ENCODE results near the gene TGFB1I1.
"Not testable (repeated sequence)": the region's sequence is repeated elsewhere in the genome, so short reads cannot be mapped to it uniquely, and the experiment has no call there.

The TGFB1I1 gene

DNA sequence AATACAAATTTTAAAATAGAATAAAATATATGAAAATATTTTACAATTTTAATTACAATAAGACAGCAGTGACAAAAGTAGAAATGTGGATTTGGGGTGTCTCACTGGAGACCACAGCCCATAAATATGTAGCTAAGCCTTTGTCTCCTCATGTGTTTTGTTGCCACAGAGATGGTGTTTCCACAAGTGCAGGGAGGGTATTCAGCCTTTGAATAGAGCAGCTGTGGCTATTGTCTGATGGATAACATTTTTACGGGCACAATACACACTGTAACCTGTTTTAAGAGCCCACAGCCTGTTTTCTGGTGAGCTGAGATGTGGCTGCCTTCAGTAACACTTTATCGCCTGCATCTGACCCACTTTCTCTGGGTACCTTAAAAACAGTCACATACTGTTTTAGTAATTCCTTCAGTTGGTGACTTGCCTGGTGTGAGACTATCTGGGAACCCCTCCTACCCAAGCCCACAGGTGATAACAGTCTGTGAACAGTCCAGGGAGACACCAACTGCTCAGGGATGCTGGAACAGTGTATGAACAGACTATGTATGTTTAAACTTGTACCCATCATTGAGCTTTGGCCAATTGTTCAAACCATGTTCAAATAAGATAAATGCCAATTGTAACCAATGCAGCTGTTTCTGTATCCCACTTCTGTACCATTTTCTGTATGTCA lies 47.9 kb downstream of the TGFB1I1 start:
- DNase-seq: no peak

GRCh38 chr16:31521368-31521767 lies 49.4 kb downstream of the TGFB1I1 start:
- DNase-seq: no peak

DNA sequence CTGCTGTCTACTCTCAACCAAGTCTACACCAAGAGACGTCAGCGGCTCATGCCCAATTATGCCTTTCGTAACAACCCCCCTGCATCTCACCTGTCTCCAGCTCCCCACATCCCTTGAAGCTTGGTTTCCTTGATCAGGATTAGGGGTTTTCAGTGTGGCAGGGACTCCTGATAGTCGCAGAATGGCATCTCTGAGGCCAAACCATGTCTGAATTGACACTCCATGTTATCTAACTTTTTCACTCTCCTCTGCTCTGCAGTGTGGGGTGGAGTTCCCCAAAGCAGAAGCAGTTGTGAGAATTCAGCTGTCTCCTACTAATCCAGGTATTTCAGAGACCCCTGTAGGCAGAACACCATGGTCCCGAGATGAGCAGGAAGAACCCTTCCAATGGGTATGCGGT lies 50.1 kb downstream of the TGFB1I1 start:
- DNase-seq: no peak

GRCh38 chr16:31523768-31524167 lies 51.8 kb downstream of the TGFB1I1 start:
- DNase-seq: not testable (repeated sequence)

GRCh38 chr16:31525113-31525512 lies 53.2 kb downstream of the TGFB1I1 start:
- DNase-seq: no peak

Measured in fibroblast of skin of back (primary cell).